CD4-positive, alpha-beta T cell (primary cell): Measurements from ENCODE around the gene FYB1. TPM values are rescaled to one million over a fixed set of nuclear protein-coding genes. Genes with fewer than 3 reads are reported as not detected.

Source experiments
- ATAC-seq: fragments of 200-7000 bp; cut with Tn5 transposase; one replicate; pipeline ENCODE4 v1.10.0; 2022; ENCODE audit warnings: mild to moderate bottlenecking; ENCODE audit not compliant: poor library complexity
- CTCF ChIA-PET: fragments of 350-600 bp; sonication (Branson Sonifier 250); formaldehyde crosslinking; loops from one replicate; lab custom pipeline; 2021; ENCODE audit warnings: antibody characterized with exemption, inconsistent platforms; lab: Charles Lee
- POLR2A ChIA-PET: fragments of 350-600 bp; sonication (Branson Sonifier 250); formaldehyde crosslinking; loops from one replicate; lab custom pipeline; 2021; ENCODE audit warnings: antibody characterized with exemption, inconsistent platforms; lab: Charles Lee
- DNase-seq, 14 experiments: peaks; one replicate each; pipeline ENCODE4 v3.0.0-alpha.2; 2013 to 2020; ENCODE audit warnings: mixed read lengths in 2 of 14
- H3K27ac ChIP-seq, 2 donors: one replicate each; pipeline versions ENCODE4 v1.5.1 to v1.7.0; 2013; ENCODE audit warnings: low read length in 2 of 2, low read depth in 1 of 2, mild to moderate bottlenecking in 1 of 2
- H3K27me3 ChIP-seq, 2 experiments: 1 replicate in 1 of 2; 2 replicates in 1 of 2; pipeline versions ENCODE4 v1.6.1 to v1.7.0; 2013; ENCODE audit warnings: low read length in 2 of 2, control low read depth in 1 of 2, mild to moderate bottlenecking in 1 of 2, moderate library complexity in 1 of 2; ENCODE audit not compliant: insufficient read depth in 2 of 2, control insufficient read depth in 1 of 2
- H3K36me3 ChIP-seq: one replicate; pipeline ENCODE4 v1.6.1; 2013; ENCODE audit warnings: low read length, control low read depth; ENCODE audit not compliant: insufficient read depth
- H3K4me1 ChIP-seq: one replicate; pipeline ENCODE4 v1.6.1; 2013; ENCODE audit warnings: low read length, control low read depth; ENCODE audit not compliant: insufficient read depth
- H3K4me3 ChIP-seq: one replicate; pipeline ENCODE4 v1.5.1; 2013; ENCODE audit warnings: mild to moderate bottlenecking, low read length, moderate library complexity
- H3K9me3 ChIP-seq, 2 experiments: 1 replicate in 1 of 2; 2 replicates in 1 of 2; pipeline versions ENCODE4 v1.6.1 to v1.7.0; 2013; ENCODE audit warnings: low read length in 2 of 2, mild to moderate bottlenecking in 2 of 2, control low read depth in 1 of 2, moderate library complexity in 1 of 2; ENCODE audit not compliant: control insufficient read depth in 1 of 2, insufficient read depth in 1 of 2
- H3K27ac Mint-ChIP-seq: one replicate; pipeline ENCODE4 v1.8.0; 2020; ENCODE audit warnings: mixed read lengths
- H3K27me3 Mint-ChIP-seq: one replicate; pipeline ENCODE4 v1.8.0; 2021; ENCODE audit warnings: mixed read lengths
- H3K36me3 Mint-ChIP-seq: one replicate; pipeline ENCODE4 v1.8.0; 2021; ENCODE audit warnings: low read depth, mixed read lengths
- H3K4me1 Mint-ChIP-seq: one replicate; pipeline ENCODE4 v1.8.0; 2021; ENCODE audit warnings: low read depth, mixed read lengths
- H3K4me3 Mint-ChIP-seq: one replicate; pipeline ENCODE4 v1.8.0; 2020; ENCODE audit warnings: mild to moderate bottlenecking, mixed read lengths
- H3K9me3 Mint-ChIP-seq: one replicate; pipeline ENCODE4 v1.8.0; 2020; ENCODE audit warnings: mixed read lengths
- CTCF ChIP-seq: fragments of 200-600 bp; IDR thresholded peaks from one replicate; pipeline ENCODE4 v1.8.0; 2022; ENCODE audit warnings: antibody characterized with exemption, mild to moderate bottlenecking
- intact Hi-C, 2 experiments: fragments of 100-400 bp; cut with DNase I in 1 of 2; cut with micrococcal nuclease in 1 of 2; formaldehyde crosslinking; loops; one replicate each; pipeline versions ENCODE4 v1.15.1 to v1.9.0; 2023 to 2025; cut with DNase I, micrococcal nuclease
- total RNA-seq, 174 experiments: library from RNA in 2 of 174; stranded (reverse) in 2 of 174; gene quantifications; one replicate each; pipeline ENCODE4 v1.2.3 and lab custom pipeline; 2021 to 2026

The FYB1 gene
- total RNA-seq, 2 experiments from 2014 or later, result 478 to 497 TPM

GRCh38 chr5:39113354-39113953 lies 105.9 kb downstream of the FYB1 start:
- intact Hi-C loops, result loop anchor here in 1 of 2 experiments (5.0 kb wide), 1 partner anchor 146 kb away; no protein-coding TSS in a partner anchor
- no peaks in the 10 kb centered on the region for H3K27me3 Mint-ChIP-seq
- peaks cover 100% of the 10 kb centered on the region for H3K36me3 ChIP-seq
- peaks cover 49% of the 10 kb centered on the region for H3K4me1 Mint-ChIP-seq
- peaks cover 91% of the 10 kb centered on the region for H3K36me3 Mint-ChIP-seq
- H3K4me3 ChIP-seq, result no peak overlapping the region
- H3K27me3 ChIP-seq, result no peaks in the 10 kb centered on the region
- H3K9me3 Mint-ChIP-seq, result no peaks in the 10 kb centered on the region
- no peaks in the 10 kb centered on the region for H3K4me1 ChIP-seq
- TF ChIP-seq CTCF, result no peak
- POLR2A ChIA-PET, result no interaction called here
- H3K4me3 Mint-ChIP-seq, result no peak overlapping the region
- ATAC-seq (no peak), DNase-seq (no peak)
- H3K27ac Mint-ChIP-seq, result peak overlapping the region; percentile 25
- CTCF ChIA-PET, result interaction anchor here (1.3 to 1.5 kb wide), 2 partner anchors 9 to 12 kb away, joined by 3 to 4 read pairs; no protein-coding TSS in a partner anchor
- H3K27ac ChIP-seq, result no peak overlapping the region
- no peaks in the 10 kb centered on the region for H3K9me3 ChIP-seq

GRCh38 chr5:39109606-39110005 lies 109.8 kb downstream of the FYB1 start:
- peaks cover 89% of the 10 kb centered on the region for H3K36me3 Mint-ChIP-seq
- Histone ChIP-seq H3K27ac (no peak overlapping the region), H3K27me3 (no peaks in the 10 kb centered on the region), H3K4me3 (no peak overlapping the region), H3K36me3 (peaks cover 97% of the 10 kb centered on the region), H3K4me1 (no peaks in the 10 kb centered on the region), H3K9me3 (no peaks in the 10 kb centered on the region)
- POLR2A ChIA-PET, result no interaction called here
- H3K27ac Mint-ChIP-seq, result peak overlapping the region; percentile 28
- intact Hi-C loops, result loop anchor here (5.0 kb wide), 2 partner anchors 102 to 142 kb away; no protein-coding TSS in a partner anchor
- peaks cover 27% of the 10 kb centered on the region for H3K4me1 Mint-ChIP-seq
- CTCF ChIA-PET, result no interaction called here
- no peak overlapping the region for H3K4me3 Mint-ChIP-seq
- no peak for TF ChIP-seq CTCF
- ATAC-seq, result no peak
- H3K9me3 Mint-ChIP-seq, result no peaks in the 10 kb centered on the region
- no peaks in the 10 kb centered on the region for H3K27me3 Mint-ChIP-seq
- DNase-seq, result no peak

GRCh38 chr5:39108987-39109386 lies 110.4 kb downstream of the FYB1 start:
- ChIA-PET POLR2A (no interaction called here), CTCF (no interaction called here)
- H3K27me3 Mint-ChIP-seq, result no peaks in the 10 kb centered on the region
- Histone ChIP-seq H3K27ac (peak overlapping the region in 1 of 2 donors; percentile 1), H3K9me3 (no peaks in the 10 kb centered on the region), H3K27me3 (no peaks in the 10 kb centered on the region), H3K4me1 (no peaks in the 10 kb centered on the region), H3K36me3 (peaks cover 97% of the 10 kb centered on the region), H3K4me3 (no peak overlapping the region)
- H3K4me1 Mint-ChIP-seq, result peaks cover 27% of the 10 kb centered on the region
- no peak overlapping the region for H3K4me3 Mint-ChIP-seq
- no peak for DNase-seq
- peak overlapping the region; percentile 28 for H3K27ac Mint-ChIP-seq
- H3K9me3 Mint-ChIP-seq, result no peaks in the 10 kb centered on the region
- no peak for TF ChIP-seq CTCF
- intact Hi-C loops, result loop anchor here in 1 of 2 experiments (5.0 kb wide), 1 partner anchor 102 kb away; no protein-coding TSS in a partner anchor
- peaks cover 89% of the 10 kb centered on the region for H3K36me3 Mint-ChIP-seq
- no peak for ATAC-seq
